ENCODE data around the gene TH. TPM values are rescaled to one million over a fixed set of nuclear protein-coding genes. Genes with fewer than 3 reads are reported as not detected.

TH gene
- polyA plus RNA-seq, 3 donors, result not detected

DNA sequence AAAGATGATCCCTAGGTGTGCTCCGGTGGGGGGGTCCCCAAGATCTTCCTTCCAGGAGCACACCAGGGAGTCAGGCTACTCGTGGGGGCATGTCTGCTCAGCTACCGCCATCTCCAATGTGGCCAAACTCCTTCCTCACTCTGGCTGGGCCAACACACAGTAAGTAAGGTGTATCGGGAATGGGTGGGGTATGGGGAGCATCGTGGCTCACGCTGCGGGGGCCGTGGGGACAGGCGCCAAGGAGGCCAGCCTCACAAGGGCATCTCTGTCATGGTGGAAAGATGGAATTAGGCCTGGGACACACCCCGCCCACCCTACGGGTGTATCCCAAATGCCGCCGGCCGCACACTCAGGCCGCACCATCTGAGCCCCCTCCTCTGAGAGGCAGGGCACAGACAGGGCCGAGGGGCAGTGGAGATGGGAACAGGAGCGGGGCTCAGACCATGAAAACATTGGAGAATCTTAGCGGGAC lies 40.7 kb downstream of the TH start:
- Histone ChIP-seq H3K27ac (ENCODE audit: low read depth in 1 of 2, low read length in 2 of 2) (no peak overlapping the region), H3K9me3 (replicated peaks in 1 of 2; ENCODE audit: control insufficient read depth in 1 of 2, insufficient read depth in 1 of 2, low read length in 2 of 2) (no peaks in the 10 kb centered on the region), H3K27me3 (ENCODE audit: control insufficient read depth in 2 of 2, insufficient read depth in 2 of 2, low read length in 2 of 2) (peaks cover 0 to 22% of the 10 kb centered on the region in 2 donors), H3K36me3 (replicated peaks in 1 of 2; ENCODE audit: control insufficient read depth in 1 of 2, insufficient read depth in 2 of 2, low read length in 2 of 2) (no peaks in the 10 kb centered on the region), H3K4me1 (ENCODE audit: control insufficient read depth in 1 of 2, insufficient read depth in 2 of 2, low read length in 2 of 2) (no peaks in the 10 kb centered on the region), H2AFZ (ENCODE audit: insufficient read depth, low read depth, low read length, poor library complexity, severe bottlenecking) (no peak overlapping the region), H3K4me2 (replicated peaks; ENCODE audit: extremely low read depth, low read length, poor library complexity, severe bottlenecking) (no peak overlapping the region), H3K79me2 (ENCODE audit: insufficient read depth, low read length) (no peaks in the 10 kb centered on the region), H3K4me3 (replicated peaks in 1 of 3; ENCODE audit: low read depth in 2 of 3, low read length in 3 of 3) (no peak overlapping the region), H3K9ac (ENCODE audit: insufficient read depth, low read length, poor library complexity, severe bottlenecking) (no peak overlapping the region), H4K20me1 (ENCODE audit: insufficient read depth, low read length) (no peaks in the 10 kb centered on the region)
- intact Hi-C loops (cut with micrococcal nuclease), result no loop called here
- 87% methylated on average over 6 of the region's 18 CpGs for WGBS (ENCODE audit: insufficient coverage)
- TF ChIP-seq, protein P1, sequence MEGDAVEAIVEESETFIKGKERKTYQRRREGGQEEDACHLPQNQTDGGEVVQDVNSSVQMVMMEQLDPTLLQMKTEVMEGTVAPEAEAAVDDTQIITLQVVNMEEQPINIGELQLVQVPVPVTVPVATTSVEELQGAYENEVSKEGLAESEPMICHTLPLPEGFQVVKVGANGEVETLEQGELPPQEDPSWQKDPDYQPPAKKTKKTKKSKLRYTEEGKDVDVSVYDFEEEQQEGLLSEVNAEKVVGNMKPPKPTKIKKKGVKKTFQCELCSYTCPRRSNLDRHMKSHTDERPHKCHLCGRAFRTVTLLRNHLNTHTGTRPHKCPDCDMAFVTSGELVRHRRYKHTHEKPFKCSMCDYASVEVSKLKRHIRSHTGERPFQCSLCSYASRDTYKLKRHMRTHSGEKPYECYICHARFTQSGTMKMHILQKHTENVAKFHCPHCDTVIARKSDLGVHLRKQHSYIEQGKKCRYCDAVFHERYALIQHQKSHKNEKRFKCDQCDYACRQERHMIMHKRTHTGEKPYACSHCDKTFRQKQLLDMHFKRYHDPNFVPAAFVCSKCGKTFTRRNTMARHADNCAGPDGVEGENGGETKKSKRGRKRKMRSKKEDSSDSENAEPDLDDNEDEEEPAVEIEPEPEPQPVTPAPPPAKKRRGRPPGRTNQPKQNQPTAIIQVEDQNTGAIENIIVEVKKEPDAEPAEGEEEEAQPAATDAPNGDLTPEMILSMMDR (IDR thresholded peaks at IDR 0.05), result no peak
- Mint-ChIP-seq H3K36me3 (no peaks in the 10 kb centered on the region), H3K4me3 (no peak overlapping the region), H3K27ac (no peak overlapping the region), H3K4me1 (no peaks in the 10 kb centered on the region), H3K9me3 (peaks cover 0 to 12% (median 6%) of the 10 kb centered on the region in 7 donors), H3K27me3 (ENCODE audit: low read depth in 3 of 3) (peaks cover 30 to 54% (median 40%) of the 10 kb centered on the region in 3 donors)
- DNase-seq, result no peak

DNA sequence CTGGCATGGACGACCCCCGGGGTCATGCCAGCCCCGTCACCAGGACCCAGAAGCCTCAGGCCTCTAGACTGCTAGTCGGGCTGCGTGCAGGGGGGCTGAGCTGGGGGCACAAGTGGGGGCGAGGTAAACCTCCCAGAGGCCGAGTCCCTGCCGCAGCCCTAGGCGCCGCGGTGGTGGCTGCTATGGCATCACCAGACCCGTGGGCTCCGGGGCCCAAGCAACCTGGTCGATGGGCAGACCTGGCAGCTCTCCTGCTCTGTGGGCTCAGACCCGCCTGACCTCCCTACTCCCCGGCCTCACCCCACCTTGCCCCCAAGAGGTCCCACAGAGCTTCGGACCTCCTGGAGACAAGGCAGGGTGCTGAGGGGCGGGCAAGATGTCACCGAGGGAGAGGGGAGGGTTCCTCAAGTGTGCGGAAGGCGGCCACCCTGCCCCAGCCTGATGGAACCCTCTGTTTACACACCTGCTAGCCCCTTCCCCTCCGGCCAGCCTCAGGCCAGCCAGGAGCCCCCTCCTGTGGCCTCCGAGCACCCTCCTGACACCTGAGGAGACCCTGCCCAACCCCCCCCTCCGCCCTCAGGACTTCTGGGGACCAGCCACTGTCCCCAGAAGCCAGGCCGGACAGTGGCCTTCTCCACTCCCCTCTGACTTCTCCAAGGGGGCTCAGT lies 41.8 kb downstream of the TH start:
- H3K36me3 ChIP-seq (replicated peaks in 1 of 2; ENCODE audit: control insufficient read depth in 1 of 2, insufficient read depth in 2 of 2, low read length in 2 of 2), result no peaks in the 10 kb centered on the region
- no peaks in the 10 kb centered on the region for H3K36me3 Mint-ChIP-seq
- 87% methylated on average over 17 of the region's 25 CpGs for WGBS (ENCODE audit: insufficient coverage)
- no peak for DNase-seq
- no peaks in the 10 kb centered on the region for H3K9me3 ChIP-seq (replicated peaks in 1 of 2; ENCODE audit: control insufficient read depth in 1 of 2, insufficient read depth in 1 of 2, low read length in 2 of 2)
- TF ChIP-seq, protein P1 (IDR thresholded peaks at IDR 0.05), result no peak
- no peaks in the 10 kb centered on the region for H3K4me1 Mint-ChIP-seq
- no peak overlapping the region for H3K9ac ChIP-seq (ENCODE audit: insufficient read depth, low read length, poor library complexity, severe bottlenecking)
- no peak overlapping the region for H3K27ac ChIP-seq (ENCODE audit: low read depth in 1 of 2, low read length in 2 of 2)
- H3K9me3 Mint-ChIP-seq, result peaks cover 0 to 13% (median 6%) of the 10 kb centered on the region in 7 donors
- no peak overlapping the region for H3K27ac Mint-ChIP-seq
- H3K4me1 ChIP-seq (ENCODE audit: control insufficient read depth in 1 of 2, insufficient read depth in 2 of 2, low read length in 2 of 2), result no peaks in the 10 kb centered on the region
- intact Hi-C loops (cut with micrococcal nuclease), result no loop called here
- no peak overlapping the region for H3K4me3 ChIP-seq (replicated peaks in 1 of 3; ENCODE audit: low read depth in 2 of 3, low read length in 3 of 3)
- peak overlapping the region in 1 of 2 donors; percentile 26 for H3K4me3 Mint-ChIP-seq
- H3K79me2 ChIP-seq (ENCODE audit: insufficient read depth, low read length), result no peaks in the 10 kb centered on the region
- H3K4me2 ChIP-seq (replicated peaks; ENCODE audit: extremely low read depth, low read length, poor library complexity, severe bottlenecking), result no peak overlapping the region
- no peak overlapping the region for H2AFZ ChIP-seq (ENCODE audit: insufficient read depth, low read depth, low read length, poor library complexity, severe bottlenecking)
- H3K27me3 ChIP-seq (ENCODE audit: control insufficient read depth in 2 of 2, insufficient read depth in 2 of 2, low read length in 2 of 2), result peaks cover 0 to 13% of the 10 kb centered on the region in 2 donors
- H4K20me1 ChIP-seq (ENCODE audit: insufficient read depth, low read length), result no peaks in the 10 kb centered on the region
- peaks cover 28 to 43% (median 29%) of the 10 kb centered on the region in 3 donors for H3K27me3 Mint-ChIP-seq (ENCODE audit: low read depth in 3 of 3)
